HG02678 (cell line): Measurements from ENCODE around the gene PAK4.
"Not testable (repeated sequence)": the region's sequence is repeated elsewhere in the genome, so short reads cannot be mapped to it uniquely, and the experiment has no call there.

Experiments
- ATAC-seq: cut with Tn5 transposase; IDR thresholded peaks from one replicate; pipeline ENCODE4 v1.9.1; 2021; ENCODE audit warnings: mild to moderate bottlenecking, moderate library complexity; ENCODE audit not compliant: unreplicated experiment

PAK4 gene

GRCh38 chr19:39128516-39129079, 3.0 kb downstream of the PAK4 start:
- no peak for ATAC-seq

- no peak for ATAC-seq
Observed at GRCh38 chr19:39129116-39129515, 3.5 kb downstream of the PAK4 start.

- no peak for ATAC-seq
Observed at GRCh38 chr19:39130337-39131254, 5.0 kb downstream of the PAK4 start.

GRCh38 chr19:39131255-39131755, 5.7 kb downstream of the PAK4 start:
- ATAC-seq: no peak

- ATAC-seq: no peak
Observed at GRCh38 chr19:39132344-39132969, 6.9 kb downstream of the PAK4 start.

GRCh38 chr19:39133431-39134270, 8.1 kb downstream of the PAK4 start:
- no peak for ATAC-seq

- ATAC-seq: no peak
Observed at GRCh38 chr19:39135701-39136100, 10.1 kb downstream of the PAK4 start.

GRCh38 chr19:39136225-39136940, 10.8 kb downstream of the PAK4 start:
- no peak for ATAC-seq

GRCh38 chr19:39137131-39137530, 11.5 kb downstream of the PAK4 start:
- ATAC-seq: no peak

- ATAC-seq: no peak
Observed at GRCh38 chr19:39138221-39139211, 12.9 kb downstream of the PAK4 start.

- no peak for ATAC-seq
Observed at GRCh38 chr19:39139305-39139874, 13.8 kb downstream of the PAK4 start.

GRCh38 chr19:39139971-39140453, 14.4 kb downstream of the PAK4 start:
- no peak for ATAC-seq

GRCh38 chr19:39140594-39140993, 15.0 kb downstream of the PAK4 start:
- ATAC-seq: no peak

- no peak for ATAC-seq
Observed at GRCh38 chr19:39141929-39142328, 16.3 kb downstream of the PAK4 start.

GRCh38 chr19:39142630-39143029, 17.0 kb downstream of the PAK4 start:
- ATAC-seq: no peak

- not testable (repeated sequence) for ATAC-seq
Observed at GRCh38 chr19:39143757-39144289, 18.2 kb downstream of the PAK4 start.

GRCh38 chr19:39144290-39145071, 18.9 kb downstream of the PAK4 start:
- no peak for ATAC-seq
